Activated CD4-positive, CD25-positive, alpha-beta regulatory T cell treated with anti-CD3 and anti-CD28 coated beads, Interleukin-2, amount 50 U/mL, for 72 hours (primary cell): ENCODE data around the gene DLGAP4.

Experiments
- DNase-seq: peaks from one replicate; pipeline ENCODE4 v3.0.0; 2021

DLGAP4 gene

GRCh38 chr20:36386236-36386635 lies 80.1 kb downstream of the DLGAP4 start:
- DNase-seq: no peak

- DNase-seq: no peak
Observed at GRCh38 chr20:36390269-36390668, 84.1 kb downstream of the DLGAP4 start.

GRCh38 chr20:36390719-36391415 lies 84.7 kb downstream of the DLGAP4 start:
- DNase-seq: no peak

- DNase-seq: no peak
Observed at GRCh38 chr20:36391456-36391855, 85.3 kb downstream of the DLGAP4 start.

- DNase-seq: no peak
Observed at GRCh38 chr20:36391955-36392354, 85.8 kb downstream of the DLGAP4 start.

GRCh38 chr20:36392989-36393388 lies 86.8 kb downstream of the DLGAP4 start:
- DNase-seq: no peak

- DNase-seq: no peak
Observed at GRCh38 chr20:36394340-36394965, 88.3 kb downstream of the DLGAP4 start.

GRCh38 chr20:36396340-36396739 lies 90.2 kb downstream of the DLGAP4 start:
- no peak for DNase-seq

GRCh38 chr20:36396847-36397630 lies 90.9 kb downstream of the DLGAP4 start:
- no peak for DNase-seq

- no peak for DNase-seq
Observed at GRCh38 chr20:36398515-36398914, 92.4 kb downstream of the DLGAP4 start.

GRCh38 chr20:36399147-36399968 lies 93.2 kb downstream of the DLGAP4 start:
- DNase-seq: peak; percentile 39

- no peak for DNase-seq
Observed at GRCh38 chr20:36399969-36400545, 93.9 kb downstream of the DLGAP4 start.

GRCh38 chr20:36400909-36401735 lies 95.0 kb downstream of the DLGAP4 start:
- DNase-seq: no peak

- DNase-seq: no peak
Observed at GRCh38 chr20:36402708-36403107, 96.6 kb downstream of the DLGAP4 start.

- no peak for DNase-seq
Observed at GRCh38 chr20:36404435-36404978, 98.4 kb downstream of the DLGAP4 start.

- no peak for DNase-seq
Observed at GRCh38 chr20:36405255-36405654, 99.1 kb downstream of the DLGAP4 start.

- DNase-seq: no peak
Observed at GRCh38 chr20:36407199-36407733, 101.1 kb downstream of the DLGAP4 start.

- no peak for DNase-seq
Observed at GRCh38 chr20:36408219-36408618, 102.1 kb downstream of the DLGAP4 start.

- no peak for DNase-seq
Observed at GRCh38 chr20:36411861-36412454, 105.8 kb downstream of the DLGAP4 start.

- DNase-seq: no peak
Observed at GRCh38 chr20:36415475-36416002, 109.4 kb downstream of the DLGAP4 start.
